ENCODE measurements around the gene PIGL.

DNA sequence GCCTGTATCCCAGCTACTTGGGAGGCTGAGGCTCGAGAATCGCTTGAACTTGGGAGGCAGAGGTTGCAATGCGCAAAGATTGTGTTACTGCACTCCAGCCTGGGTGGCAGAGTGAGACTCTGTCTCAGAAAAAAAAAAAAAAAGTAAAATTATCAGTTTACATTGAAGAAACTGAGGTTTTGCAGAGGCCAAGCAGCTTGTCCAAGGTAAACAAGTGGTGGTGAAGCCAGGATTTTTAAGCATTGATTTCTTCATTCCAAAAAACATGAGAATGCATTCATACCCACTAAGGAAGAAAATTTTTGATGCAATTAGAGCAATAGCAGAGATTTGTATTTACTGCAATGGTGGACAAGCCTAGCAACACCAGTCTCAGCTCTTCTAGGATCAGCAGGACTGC, 83.5 kb downstream of the PIGL start:
- TF ChIP-seq, protein P1, sequence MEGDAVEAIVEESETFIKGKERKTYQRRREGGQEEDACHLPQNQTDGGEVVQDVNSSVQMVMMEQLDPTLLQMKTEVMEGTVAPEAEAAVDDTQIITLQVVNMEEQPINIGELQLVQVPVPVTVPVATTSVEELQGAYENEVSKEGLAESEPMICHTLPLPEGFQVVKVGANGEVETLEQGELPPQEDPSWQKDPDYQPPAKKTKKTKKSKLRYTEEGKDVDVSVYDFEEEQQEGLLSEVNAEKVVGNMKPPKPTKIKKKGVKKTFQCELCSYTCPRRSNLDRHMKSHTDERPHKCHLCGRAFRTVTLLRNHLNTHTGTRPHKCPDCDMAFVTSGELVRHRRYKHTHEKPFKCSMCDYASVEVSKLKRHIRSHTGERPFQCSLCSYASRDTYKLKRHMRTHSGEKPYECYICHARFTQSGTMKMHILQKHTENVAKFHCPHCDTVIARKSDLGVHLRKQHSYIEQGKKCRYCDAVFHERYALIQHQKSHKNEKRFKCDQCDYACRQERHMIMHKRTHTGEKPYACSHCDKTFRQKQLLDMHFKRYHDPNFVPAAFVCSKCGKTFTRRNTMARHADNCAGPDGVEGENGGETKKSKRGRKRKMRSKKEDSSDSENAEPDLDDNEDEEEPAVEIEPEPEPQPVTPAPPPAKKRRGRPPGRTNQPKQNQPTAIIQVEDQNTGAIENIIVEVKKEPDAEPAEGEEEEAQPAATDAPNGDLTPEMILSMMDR (IDR thresholded peaks at IDR 0.05), result no peak
- TF ChIP-seq POLR2A (IDR thresholded peaks at IDR 0.05), result no peak
